Measurements from ENCODE around the gene TST. TPM values are rescaled to one million over a fixed set of nuclear protein-coding genes. Genes with fewer than 3 reads are reported as not detected.

The TST gene
- total and polyA plus RNA-seq, 2 donors (not counting 3 experiments of a cell fraction or from before 2014, with no cell fraction given): 39.2 to 95.1 TPM

- Histone ChIP-seq H3K27ac (ENCODE audit: insufficient read depth, low read depth, low read length) (no peak overlapping the region), H2AFZ (ENCODE audit: low read depth, low read length) (no peak overlapping the region), H4K20me1 (replicated peaks; ENCODE audit: control insufficient read depth, extremely low read depth, insufficient read depth, low read length) (no peaks in the 10 kb centered on the region), H3K9me1 (replicated peaks; ENCODE audit: control insufficient read depth, extremely low read depth, insufficient read depth, low read length) (no peaks in the 10 kb centered on the region), H3K4me1 (ENCODE audit: control insufficient read depth, extremely low read depth, insufficient read depth, low read length) (no peaks in the 10 kb centered on the region), H3K36me3 (ENCODE audit: control insufficient read depth in 2 of 2, extremely low read depth in 1 of 2, insufficient read depth in 2 of 2, low read length in 2 of 2) (no peaks in the 10 kb centered on the region), H3K27me3 (ENCODE audit: control insufficient read depth in 2 of 2, insufficient read depth in 2 of 2, low read length in 2 of 2) (peaks cover 14 to 15% of the 10 kb centered on the region in 2 experiments), H3K79me2 (ENCODE audit: control insufficient read depth, insufficient read depth, low read length) (no peaks in the 10 kb centered on the region), H3K9me3 (replicated peaks; ENCODE audit: control insufficient read depth, insufficient read depth, low read length) (no peaks in the 10 kb centered on the region), H3K9ac (replicated peaks; ENCODE audit: extremely low read depth, insufficient read depth, low read length) (no peak overlapping the region), H3K4me3 (replicated peaks in 1 of 3; ENCODE audit: insufficient read depth in 1 of 3, low read depth in 1 of 3, low read length in 3 of 3) (no peak overlapping the region), H3K4me2 (ENCODE audit: insufficient read depth, low read length) (no peak overlapping the region)
- intact Hi-C loops (cut with micrococcal nuclease): no loop called here
- no TSS peak for BruUV-seq (replicated peaks)
- DNase-seq (ENCODE audit: low read depth, low spot score) (no peak), FAIRE-seq (no peak)
- dilution Hi-C loops (cut with MboI; ENCODE audit: extremely low pct_ligation_motif_present, low sequenced_read_pairs): no loop called here
- CTCF ChIA-PET: no interaction called here
- TF ChIP-seq EZH2 (IDR thresholded peaks at IDR 0.05; ENCODE audit: borderline replicate concordance, low read depth, low read length, severe bottlenecking) (no peak), MAX (IDR thresholded peaks at IDR 0.05; ENCODE audit: insufficient read depth, insufficient read length) (no peak)
- POLR2A ChIA-PET: no interaction called here
These were observed 48.2 kb upstream of the TST start for GRCh38 chr22:37067428-37067827.

GRCh38 chr22:37065961-37066360 lies 46.7 kb upstream of the TST start:
- FAIRE-seq (no peak), DNase-seq (ENCODE audit: low read depth, low spot score) (no peak)
- Histone ChIP-seq H3K79me2 (ENCODE audit: control insufficient read depth, insufficient read depth, low read length) (no peaks in the 10 kb centered on the region), H3K9me1 (replicated peaks; ENCODE audit: control insufficient read depth, extremely low read depth, insufficient read depth, low read length) (no peaks in the 10 kb centered on the region), H3K9me3 (replicated peaks; ENCODE audit: control insufficient read depth, insufficient read depth, low read length) (no peaks in the 10 kb centered on the region), H4K20me1 (replicated peaks; ENCODE audit: control insufficient read depth, extremely low read depth, insufficient read depth, low read length) (no peaks in the 10 kb centered on the region), H3K4me2 (ENCODE audit: insufficient read depth, low read length) (no peak overlapping the region), H3K4me1 (ENCODE audit: control insufficient read depth, extremely low read depth, insufficient read depth, low read length) (no peaks in the 10 kb centered on the region), H3K36me3 (ENCODE audit: control insufficient read depth in 2 of 2, extremely low read depth in 1 of 2, insufficient read depth in 2 of 2, low read length in 2 of 2) (peaks cover 0 to 2% of the 10 kb centered on the region in 2 experiments), H3K4me3 (replicated peaks in 1 of 3; ENCODE audit: insufficient read depth in 1 of 3, low read depth in 1 of 3, low read length in 3 of 3) (no peak overlapping the region), H3K9ac (replicated peaks; ENCODE audit: extremely low read depth, insufficient read depth, low read length) (no peak overlapping the region), H2AFZ (ENCODE audit: low read depth, low read length) (no peak overlapping the region), H3K27me3 (ENCODE audit: control insufficient read depth in 2 of 2, insufficient read depth in 2 of 2, low read length in 2 of 2) (peaks cover 14 to 15% of the 10 kb centered on the region in 2 experiments), H3K27ac (ENCODE audit: insufficient read depth, low read depth, low read length) (no peak overlapping the region)
- BruUV-seq (replicated peaks): no TSS peak
- no peak for TF ChIP-seq FOS (IDR thresholded peaks at IDR 0.05; ENCODE audit: borderline replicate concordance, insufficient read depth, low read length)
- no peak for TF ChIP-seq MYC (IDR thresholded peaks at IDR 0.05; ENCODE audit: low read depth, low read length)
- no peak for TF ChIP-seq JUN (IDR thresholded peaks at IDR 0.05; ENCODE audit: borderline replicate concordance, insufficient read depth, insufficient read length, low read depth)
- TF ChIP-seq EZH2 (IDR thresholded peaks at IDR 0.05; ENCODE audit: borderline replicate concordance, low read depth, low read length, severe bottlenecking): no peak
- no peak for TF ChIP-seq MAX (IDR thresholded peaks at IDR 0.05; ENCODE audit: insufficient read depth, insufficient read length)
- no peak for TF ChIP-seq CTCF (IDR thresholded peaks at IDR 0.05; ENCODE audit: extremely low read depth in 1 of 2, insufficient read depth in 1 of 2, low read depth in 1 of 2, low read length in 2 of 2)
- no peak for TF ChIP-seq POLR2AphosphoS5 (IDR thresholded peaks at IDR 0.05; ENCODE audit: insufficient read depth, low read depth, low read length)
- no peak for TF ChIP-seq GATA2 (IDR thresholded peaks at IDR 0.05; ENCODE audit: insufficient read depth, insufficient read length, low read depth, low read length)
- TF ChIP-seq POLR2A (IDR thresholded peaks at IDR 0.05; ENCODE audit: low read depth, low read length): no peak
- ChIA-PET CTCF (no interaction called here), POLR2A (no interaction called here)
- intact Hi-C loops (cut with micrococcal nuclease) (no loop called here), dilution Hi-C loops (cut with MboI; ENCODE audit: extremely low pct_ligation_motif_present, low sequenced_read_pairs) (no loop called here)
